Panc1 (cell line): ENCODE data around the gene KAT2A. TPM values are rescaled to one million over a fixed set of nuclear protein-coding genes. Genes with fewer than 3 reads are reported as not detected.
A peak's percentile ranks its signal among the peaks of the same experiment; 100 is the strongest.

Experiments used
- ATAC-seq: fragments of 200-7000 bp; cut with Tn5 transposase; 2 replicates; pipeline ENCODE4 v1.9.1; 2020; ENCODE audit warnings: mild to moderate bottlenecking, moderate library complexity
- BruUV-seq: library from RNA; stranded (reverse); fragments of 400-500 nt; replicated peaks from 2 replicates; lab custom pipeline; 2021; lab: Mats Ljungman, UMichigan
- CTCF ChIA-PET: fragments of 300-600 bp; sonication (Branson Sonifier 250); formaldehyde crosslinking; loops from one replicate; lab custom pipeline; 2022; ENCODE audit warnings: antibody characterized with exemption; lab: Charles Lee
- POLR2A ChIA-PET: fragments of 300-600 bp; sonication (Branson Sonifier 250); formaldehyde crosslinking; loops from one replicate; lab custom pipeline; 2022; ENCODE audit warnings: antibody characterized with exemption; lab: Charles Lee
- DNase-seq: peaks from one replicate; pipeline ENCODE4 v3.0.0-alpha.2; 2010; ENCODE audit warnings: low read depth, low spot score
- H3K27ac ChIP-seq: 2 replicates; pipeline ENCODE4 v1.5.1; 2011; ENCODE audit warnings: mild to moderate bottlenecking, low read length, inconsistent platforms
- H3K27me3 ChIP-seq: fragments of 200-500 bp; sonication (Bioruptor generic); 2 replicates; pipeline ENCODE4 v1.6.0; 2014; ENCODE audit warnings: low read length, inconsistent platforms; ENCODE audit not compliant: control insufficient read depth, insufficient read depth
- H3K36me3 ChIP-seq: fragments of 200-500 bp; sonication (Bioruptor generic); 2 replicates; pipeline ENCODE4 v1.5.1; 2014; ENCODE audit warnings: inconsistent platforms, mild to moderate bottlenecking, low read length, moderate library complexity; ENCODE audit not compliant: control insufficient read depth, insufficient read depth
- H3K4me1 ChIP-seq: 2 replicates; pipeline ENCODE4 v1.5.1; 2011; ENCODE audit warnings: inconsistent platforms, mild to moderate bottlenecking, low read length, moderate library complexity; ENCODE audit not compliant: control insufficient read depth, insufficient read depth
- H3K4me3 ChIP-seq, 2 experiments: 2 replicates each; pipeline ENCODE4 v1.5.1; 2011 to 2012; ENCODE audit warnings: low read depth in 2 of 2, low read length in 2 of 2, mild to moderate bottlenecking in 2 of 2, inconsistent platforms in 1 of 2, moderate library complexity in 1 of 2
- H3K9me3 ChIP-seq: fragments of 200-500 bp; sonication (Bioruptor generic); 2 replicates; pipeline ENCODE4 v1.5.1; 2014; ENCODE audit warnings: low read depth, mild to moderate bottlenecking, inconsistent platforms, low read length, moderate library complexity; ENCODE audit not compliant: control insufficient read depth, insufficient read depth
- CTCF ChIP-seq: fragments of 450-650 bp; IDR thresholded peaks from 2 replicates; pipeline ENCODE4 v1.5.1; 2017; ENCODE audit warnings: mild to moderate bottlenecking
- POLR2AphosphoS5 ChIP-seq: IDR thresholded peaks from 2 replicates; pipeline ENCODE4 v1.6.1; 2012; ENCODE audit warnings: mild to moderate bottlenecking, low read depth, low read length, moderate library complexity
- SIN3A ChIP-seq: IDR thresholded peaks from 2 replicates; pipeline ENCODE4 v1.6.1; 2012; ENCODE audit warnings: low read depth, mild to moderate bottlenecking, low read length, moderate library complexity, borderline replicate concordance; ENCODE audit not compliant: insufficient read depth
- TCF7L2 ChIP-seq: IDR thresholded peaks from 2 replicates; pipeline ENCODE4 v1.6.1; 2011; ENCODE audit warnings: mild to moderate bottlenecking, low read depth, low read length, inconsistent platforms
- in situ Hi-C: cut with HindIII; loops from 2 replicates; pipeline ENCODE4 v1.10.0; 2016; ENCODE audit warnings: low sequenced_read_pairs, low pct_unique_long_range_greater_than_20kb
- intact Hi-C: fragments of 100-400 bp; cut with micrococcal nuclease; formaldehyde crosslinking; loops from one replicate; pipeline ENCODE4 v1.10.0; 2022; ENCODE audit not compliant: unreplicated experiment
- total RNA-seq: library from RNA; stranded (reverse); gene quantifications from one replicate; pipeline ENCODE4 v1.2.1, GENCODE V29; 2021; ENCODE audit not compliant: unreplicated experiment
- TF ChIP-seq, protein P1 (sequence below), 2 experiments: IDR thresholded peaks; 2 replicates each; pipeline ENCODE4 v1.6.1; 2011 to 2012; ENCODE audit warnings: low read depth in 2 of 2, control low read depth in 1 of 2, low read length in 1 of 2, mild to moderate bottlenecking in 1 of 2, moderate library complexity in 1 of 2; ENCODE audit not compliant: insufficient read depth in 1 of 2

Gene KAT2A
- total RNA-seq, 1 experiment from 2014 or later, result 67.0 TPM

DNA sequence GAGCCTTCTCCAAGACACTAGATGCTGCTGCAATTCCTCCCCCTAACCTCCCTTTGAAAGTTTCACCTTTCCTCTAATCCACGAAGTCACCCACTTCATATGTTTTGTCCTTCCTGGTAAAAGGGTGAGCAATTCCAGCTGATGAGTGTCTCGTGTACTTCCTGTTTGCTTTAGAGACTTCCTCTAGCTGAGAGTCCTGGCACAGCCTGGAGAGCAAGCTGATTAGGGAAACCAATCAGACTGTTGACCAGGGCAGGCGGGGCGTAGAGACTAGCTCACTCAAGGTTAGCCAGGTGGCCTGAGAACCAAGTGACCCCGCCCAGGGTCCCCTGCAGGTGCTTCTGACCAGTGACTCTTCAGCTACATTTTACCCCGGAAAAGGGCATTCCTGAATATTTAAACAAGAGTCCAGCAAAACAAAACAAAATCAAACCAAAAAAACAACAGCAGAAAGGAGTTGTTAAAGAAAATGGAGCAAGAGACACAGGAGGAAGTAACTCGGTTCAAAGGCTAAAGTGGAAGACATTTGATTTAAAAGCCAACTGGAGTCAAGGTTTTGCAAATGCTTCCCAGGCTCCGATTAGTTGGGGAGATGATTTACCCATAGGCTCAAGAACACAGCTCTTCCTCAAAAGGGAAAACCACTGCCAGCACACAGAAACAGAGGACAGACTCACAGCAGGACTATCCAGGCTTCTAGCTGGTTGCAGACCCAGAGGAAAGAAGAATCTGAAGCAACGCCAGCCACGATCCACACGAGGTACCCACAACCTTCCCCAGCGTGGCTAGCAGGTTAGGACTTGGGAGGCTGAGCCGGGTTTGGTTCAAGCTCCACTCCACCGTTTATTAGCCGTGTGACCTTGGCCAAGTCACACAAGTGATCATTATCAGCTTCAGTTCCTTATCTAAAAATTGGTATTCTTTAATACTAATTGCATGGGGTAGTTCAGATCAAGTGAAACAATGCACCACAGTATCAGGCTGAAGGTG is 14.8 kb upstream of the KAT2A start:
- H3K4me1 ChIP-seq, result peaks cover 18% of the 10 kb centered on the region
- no peak for TF ChIP-seq SIN3A
- TF ChIP-seq, protein P1, sequence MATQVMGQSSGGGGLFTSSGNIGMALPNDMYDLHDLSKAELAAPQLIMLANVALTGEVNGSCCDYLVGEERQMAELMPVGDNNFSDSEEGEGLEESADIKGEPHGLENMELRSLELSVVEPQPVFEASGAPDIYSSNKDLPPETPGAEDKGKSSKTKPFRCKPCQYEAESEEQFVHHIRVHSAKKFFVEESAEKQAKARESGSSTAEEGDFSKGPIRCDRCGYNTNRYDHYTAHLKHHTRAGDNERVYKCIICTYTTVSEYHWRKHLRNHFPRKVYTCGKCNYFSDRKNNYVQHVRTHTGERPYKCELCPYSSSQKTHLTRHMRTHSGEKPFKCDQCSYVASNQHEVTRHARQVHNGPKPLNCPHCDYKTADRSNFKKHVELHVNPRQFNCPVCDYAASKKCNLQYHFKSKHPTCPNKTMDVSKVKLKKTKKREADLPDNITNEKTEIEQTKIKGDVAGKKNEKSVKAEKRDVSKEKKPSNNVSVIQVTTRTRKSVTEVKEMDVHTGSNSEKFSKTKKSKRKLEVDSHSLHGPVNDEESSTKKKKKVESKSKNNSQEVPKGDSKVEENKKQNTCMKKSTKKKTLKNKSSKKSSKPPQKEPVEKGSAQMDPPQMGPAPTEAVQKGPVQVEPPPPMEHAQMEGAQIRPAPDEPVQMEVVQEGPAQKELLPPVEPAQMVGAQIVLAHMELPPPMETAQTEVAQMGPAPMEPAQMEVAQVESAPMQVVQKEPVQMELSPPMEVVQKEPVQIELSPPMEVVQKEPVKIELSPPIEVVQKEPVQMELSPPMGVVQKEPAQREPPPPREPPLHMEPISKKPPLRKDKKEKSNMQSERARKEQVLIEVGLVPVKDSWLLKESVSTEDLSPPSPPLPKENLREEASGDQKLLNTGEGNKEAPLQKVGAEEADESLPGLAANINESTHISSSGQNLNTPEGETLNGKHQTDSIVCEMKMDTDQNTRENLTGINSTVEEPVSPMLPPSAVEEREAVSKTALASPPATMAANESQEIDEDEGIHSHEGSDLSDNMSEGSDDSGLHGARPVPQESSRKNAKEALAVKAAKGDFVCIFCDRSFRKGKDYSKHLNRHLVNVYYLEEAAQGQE (IDR thresholded peaks at IDR 0.05; ENCODE audit: insufficient read depth in 1 of 2, low read depth in 2 of 2, low read length in 1 of 2), result no peak
- no peak for TF ChIP-seq POLR2AphosphoS5
- TF ChIP-seq TCF7L2, result no peak
- no peak for TF ChIP-seq CTCF
- CTCF ChIA-PET, result no interaction called here
- peak overlapping the region; percentile 70 for H3K27ac ChIP-seq
- no peaks in the 10 kb centered on the region for H3K9me3 ChIP-seq
- in situ Hi-C loops, result no loop called here
- no peaks in the 10 kb centered on the region; the same call in 1 of the 2 replicates for H3K36me3 ChIP-seq
- peak; percentile 22 for DNase-seq
- H3K4me3 ChIP-seq, result no peak overlapping the region
- peak; percentile 74; the same call in 1 of the 2 replicates for ATAC-seq
- intact Hi-C loops, result no loop called here
- POLR2A ChIA-PET, result no interaction called here
- no peaks in the 10 kb centered on the region for H3K27me3 ChIP-seq
- no TSS peak for BruUV-seq

DNA sequence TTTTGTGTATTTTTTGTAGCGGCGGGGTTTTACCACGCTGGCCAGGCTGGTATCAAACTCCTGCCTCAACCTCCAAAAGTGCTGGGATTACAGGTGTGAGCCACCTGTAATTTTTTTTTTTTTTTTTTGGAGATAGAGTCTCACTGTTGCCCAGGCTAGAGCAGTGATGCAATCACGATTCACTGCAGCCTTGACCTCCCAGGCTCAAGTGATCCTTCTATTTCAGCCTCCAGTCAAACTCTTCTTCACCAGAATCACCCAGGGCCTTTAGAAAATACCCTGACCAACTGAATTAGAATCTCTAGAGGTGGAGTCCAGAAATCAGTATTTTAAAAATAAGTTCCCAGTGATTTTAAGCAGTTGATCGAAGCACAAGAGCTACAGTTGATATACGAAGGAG is 14.0 kb upstream of the KAT2A start:
- Histone ChIP-seq H3K27me3 (no peaks in the 10 kb centered on the region), H3K36me3 (no peaks in the 10 kb centered on the region; the same call in 1 of the 2 replicates), H3K9me3 (no peaks in the 10 kb centered on the region), H3K4me3 (no peak overlapping the region), H3K27ac (no peak overlapping the region; the same call in 1 of the 2 replicates), H3K4me1 (peaks cover 18% of the 10 kb centered on the region)
- TF ChIP-seq CTCF, result no peak
- TF ChIP-seq POLR2AphosphoS5, result no peak
- TF ChIP-seq SIN3A, result no peak
- TF ChIP-seq, protein P1 (IDR thresholded peaks at IDR 0.05; ENCODE audit: insufficient read depth in 1 of 2, low read depth in 2 of 2, low read length in 1 of 2), result no peak
- TF ChIP-seq TCF7L2, result no peak
- POLR2A ChIA-PET, result interaction anchor here (0.6 kb wide), 1 partner anchor 221 kb away, joined by 9 read pairs; no protein-coding TSS in a partner anchor
- CTCF ChIA-PET, result interaction anchor here (0.6 kb wide), 1 partner anchor 135 kb away, joined by 4 read pairs; no protein-coding TSS in a partner anchor
- intact Hi-C loops (no loop called here), in situ Hi-C loops (no loop called here)
- DNase-seq (no peak), ATAC-seq (no peak)
- no TSS peak for BruUV-seq
